HepG2 (cell line): ENCODE data around the gene METAP2. TPM values are rescaled to one million over a fixed set of nuclear protein-coding genes. Genes with fewer than 3 reads are reported as not detected.

Experiments used
- polyA plus RNA-seq, 8 experiments: library from polyadenylated mRNA; depleted of rRNA in 3 of 8; stranded (reverse) in 7 of 8; unstranded in 1 of 8; fragments of >200 nt; fragmentation: Illumina TruSeq in 4 of 8; extraction: Trizol in 4 of 8; gene quantifications; 2 replicates each; pipeline versions ENCODE4 v1.2.1 to v1.2.3, GENCODE V29; 2011 to 2016; ENCODE audit warnings: low read depth in 4 of 8, missing spikeins in 1 of 8, mixed read lengths in 1 of 8; ENCODE audit not compliant: insufficient read depth in 1 of 8
- small RNA-seq, 3 experiments: library from RNA; depleted of rRNA; stranded (forward); fragments of <200 nt; gene quantifications; one replicate each; pipeline ENCODE3, GENCODE V24; 2012; ENCODE audit warnings: low read depth in 2 of 3, low replicate concordance in 1 of 3; ENCODE audit not compliant: insufficient read length in 3 of 3, insufficient read depth in 2 of 3
- total RNA-seq, 5 experiments: library from RNA; depleted of rRNA; stranded (reverse); fragments of >200 nt; fragmentation: Illumina TruSeq; extraction: Trizol; gene quantifications; 2 replicates each; pipeline ENCODE4 v1.2.3, GENCODE V29; 2016; ENCODE audit warnings: low read depth in 1 of 5

The METAP2 gene
- total and polyA plus RNA-seq, 2 of the 13 experiments (the other 11 are each of a cell fraction or from before 2014, with no cell fraction given), result 67.8 to 131 TPM

Small RNAs within 50 kb of the gene (small RNA-seq; reads per million reads assigned to genes)
- 0 to 0.33 (median 0) reads per million in 3 experiments for gene RNU6-735P

Other genes with a start within 250 kb of the METAP2 start
- gene USP44, start 77.3 kb downstream of the METAP2 start, total RNA-seq (2016; rRNA removed; fragmentation: Illumina TruSeq; extraction: Trizol), result 0.07 and 0.11 TPM in 2 replicates
- 0.04 and 0.05 TPM in 2 replicates for gene USP44, start 77.3 kb downstream of the METAP2 start, polyA plus RNA-seq (2011; rRNA removed)